CD4-positive, alpha-beta T cell (primary cell): ENCODE measurements around the gene PLBD2. TPM values are rescaled to one million over a fixed set of nuclear protein-coding genes. Genes with fewer than 3 reads are reported as not detected.

Experiments
- ATAC-seq: fragments of 200-7000 bp; cut with Tn5 transposase; one replicate; pipeline ENCODE4 v1.10.0; 2022; ENCODE audit warnings: mild to moderate bottlenecking; ENCODE audit not compliant: poor library complexity
- CTCF ChIA-PET: fragments of 350-600 bp; sonication (Branson Sonifier 250); formaldehyde crosslinking; loops from one replicate; lab custom pipeline; 2021; ENCODE audit warnings: antibody characterized with exemption, inconsistent platforms; lab: Charles Lee
- POLR2A ChIA-PET: fragments of 350-600 bp; sonication (Branson Sonifier 250); formaldehyde crosslinking; loops from one replicate; lab custom pipeline; 2021; ENCODE audit warnings: antibody characterized with exemption, inconsistent platforms; lab: Charles Lee
- DNase-seq, 14 experiments: peaks; one replicate each; pipeline ENCODE4 v3.0.0-alpha.2; 2013 to 2020; ENCODE audit warnings: mixed read lengths in 2 of 14
- H3K27ac ChIP-seq, 2 donors: one replicate each; pipeline versions ENCODE4 v1.5.1 to v1.7.0; 2013; ENCODE audit warnings: low read length in 2 of 2, low read depth in 1 of 2, mild to moderate bottlenecking in 1 of 2
- H3K27me3 ChIP-seq, 2 experiments: 1 replicate in 1 of 2; 2 replicates in 1 of 2; pipeline versions ENCODE4 v1.6.1 to v1.7.0; 2013; ENCODE audit warnings: low read length in 2 of 2, control low read depth in 1 of 2, mild to moderate bottlenecking in 1 of 2, moderate library complexity in 1 of 2; ENCODE audit not compliant: insufficient read depth in 2 of 2, control insufficient read depth in 1 of 2
- H3K36me3 ChIP-seq: one replicate; pipeline ENCODE4 v1.6.1; 2013; ENCODE audit warnings: low read length, control low read depth; ENCODE audit not compliant: insufficient read depth
- H3K4me1 ChIP-seq: one replicate; pipeline ENCODE4 v1.6.1; 2013; ENCODE audit warnings: low read length, control low read depth; ENCODE audit not compliant: insufficient read depth
- H3K4me3 ChIP-seq: one replicate; pipeline ENCODE4 v1.5.1; 2013; ENCODE audit warnings: mild to moderate bottlenecking, low read length, moderate library complexity
- H3K9me3 ChIP-seq, 2 experiments: 1 replicate in 1 of 2; 2 replicates in 1 of 2; pipeline versions ENCODE4 v1.6.1 to v1.7.0; 2013; ENCODE audit warnings: low read length in 2 of 2, mild to moderate bottlenecking in 2 of 2, control low read depth in 1 of 2, moderate library complexity in 1 of 2; ENCODE audit not compliant: control insufficient read depth in 1 of 2, insufficient read depth in 1 of 2
- H3K27ac Mint-ChIP-seq: one replicate; pipeline ENCODE4 v1.8.0; 2020; ENCODE audit warnings: mixed read lengths
- H3K27me3 Mint-ChIP-seq: one replicate; pipeline ENCODE4 v1.8.0; 2021; ENCODE audit warnings: mixed read lengths
- H3K36me3 Mint-ChIP-seq: one replicate; pipeline ENCODE4 v1.8.0; 2021; ENCODE audit warnings: low read depth, mixed read lengths
- H3K4me1 Mint-ChIP-seq: one replicate; pipeline ENCODE4 v1.8.0; 2021; ENCODE audit warnings: low read depth, mixed read lengths
- H3K4me3 Mint-ChIP-seq: one replicate; pipeline ENCODE4 v1.8.0; 2020; ENCODE audit warnings: mild to moderate bottlenecking, mixed read lengths
- H3K9me3 Mint-ChIP-seq: one replicate; pipeline ENCODE4 v1.8.0; 2020; ENCODE audit warnings: mixed read lengths
- intact Hi-C, 2 experiments: fragments of 100-400 bp; cut with DNase I in 1 of 2; cut with micrococcal nuclease in 1 of 2; formaldehyde crosslinking; loops; one replicate each; pipeline versions ENCODE4 v1.15.1 to v1.9.0; 2023 to 2025; cut with DNase I, micrococcal nuclease
- total RNA-seq, 174 experiments: library from RNA in 2 of 174; stranded (reverse) in 2 of 174; gene quantifications; one replicate each; pipeline ENCODE4 v1.2.3 and lab custom pipeline; 2021 to 2026
- TF ChIP-seq, protein P1 (sequence below): fragments of 200-600 bp; IDR thresholded peaks from one replicate; pipeline ENCODE4 v1.8.0; 2022; ENCODE audit warnings: antibody characterized with exemption, mild to moderate bottlenecking

The PLBD2 gene
- total RNA-seq, 2 experiments from 2014 or later, result 10.4 to 12.2 TPM

DNA sequence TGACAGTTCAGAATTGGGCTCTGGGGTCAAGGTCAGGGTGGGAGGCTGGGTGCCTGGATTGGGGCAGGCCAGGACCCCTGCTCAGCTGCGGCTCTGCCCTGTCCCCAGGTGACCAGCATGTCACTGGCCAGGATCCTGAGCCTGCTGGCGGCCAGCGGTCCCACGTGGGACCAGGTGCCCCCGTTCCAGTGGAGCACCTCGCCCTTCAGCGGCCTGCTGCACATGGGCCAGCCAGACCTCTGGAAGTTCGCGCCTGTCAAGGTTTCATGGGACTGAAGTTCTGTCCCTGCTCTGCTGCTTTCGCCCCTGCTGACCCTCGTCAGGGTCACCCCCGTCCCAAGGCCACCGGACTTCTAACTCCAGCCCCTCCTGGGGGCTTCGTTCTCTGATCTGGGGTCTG, 30.0 kb downstream of the PLBD2 start:
- H3K4me1 Mint-ChIP-seq, result no peaks in the 10 kb centered on the region
- H3K36me3 Mint-ChIP-seq, result peaks cover 37% of the 10 kb centered on the region
- intact Hi-C loops, result no loop called here

DNA sequence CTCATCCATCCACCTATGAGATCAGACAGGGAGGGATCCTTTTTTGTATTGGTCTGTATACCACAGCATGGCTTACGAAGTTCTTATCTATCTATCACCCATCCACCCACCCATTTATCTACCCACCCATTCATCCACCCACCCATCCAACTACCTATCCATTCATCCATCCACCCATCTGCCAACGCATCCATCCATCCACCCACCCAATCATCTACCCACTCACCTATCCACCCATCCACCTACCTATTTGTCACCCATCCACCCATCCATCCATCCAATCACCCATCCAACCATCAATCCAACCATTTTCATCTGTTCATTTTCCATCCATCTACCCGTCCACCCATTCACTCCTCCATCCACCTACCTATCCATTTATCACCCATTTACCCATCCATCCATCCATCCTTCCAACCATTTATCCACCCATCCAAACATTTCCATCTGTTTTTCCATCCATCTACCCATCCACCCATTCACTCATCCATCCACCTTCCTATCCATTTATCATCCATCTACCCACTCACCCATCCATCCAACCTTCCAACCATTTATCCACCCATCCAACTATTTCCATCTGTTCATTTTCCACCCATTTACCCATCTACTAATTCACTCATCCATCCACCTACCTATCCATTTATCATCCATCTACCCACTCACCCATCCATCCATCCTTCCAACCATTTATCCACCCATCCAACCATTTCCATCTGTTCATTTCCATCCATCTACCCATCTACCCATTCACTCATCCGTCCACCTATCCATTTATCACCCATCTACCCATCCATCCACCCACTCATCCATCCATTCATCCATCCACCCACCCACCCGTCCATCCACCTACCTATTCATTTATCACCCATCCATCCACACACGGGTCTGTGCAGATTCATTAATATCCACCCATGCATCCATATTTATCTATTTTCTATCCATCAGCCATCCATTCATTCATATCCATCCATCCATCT, 32.0 kb downstream of the PLBD2 start:
- Mint-ChIP-seq H3K9me3 (no peaks in the 10 kb centered on the region), H3K36me3 (peaks cover 25% of the 10 kb centered on the region), H3K27ac (no peak overlapping the region), H3K4me3 (no peak overlapping the region), H3K27me3 (no peaks in the 10 kb centered on the region), H3K4me1 (no peaks in the 10 kb centered on the region)
- Histone ChIP-seq H3K36me3 (peaks cover 18% of the 10 kb centered on the region), H3K27me3 (no peaks in the 10 kb centered on the region), H3K9me3 (peaks cover 0 to 8% of the 10 kb centered on the region in 2 experiments), H3K4me1 (no peaks in the 10 kb centered on the region), H3K27ac (no peak overlapping the region), H3K4me3 (no peak overlapping the region)
- ATAC-seq (no peak), DNase-seq (no peak)
- intact Hi-C loops, result no loop called here
- TF ChIP-seq, protein P1, sequence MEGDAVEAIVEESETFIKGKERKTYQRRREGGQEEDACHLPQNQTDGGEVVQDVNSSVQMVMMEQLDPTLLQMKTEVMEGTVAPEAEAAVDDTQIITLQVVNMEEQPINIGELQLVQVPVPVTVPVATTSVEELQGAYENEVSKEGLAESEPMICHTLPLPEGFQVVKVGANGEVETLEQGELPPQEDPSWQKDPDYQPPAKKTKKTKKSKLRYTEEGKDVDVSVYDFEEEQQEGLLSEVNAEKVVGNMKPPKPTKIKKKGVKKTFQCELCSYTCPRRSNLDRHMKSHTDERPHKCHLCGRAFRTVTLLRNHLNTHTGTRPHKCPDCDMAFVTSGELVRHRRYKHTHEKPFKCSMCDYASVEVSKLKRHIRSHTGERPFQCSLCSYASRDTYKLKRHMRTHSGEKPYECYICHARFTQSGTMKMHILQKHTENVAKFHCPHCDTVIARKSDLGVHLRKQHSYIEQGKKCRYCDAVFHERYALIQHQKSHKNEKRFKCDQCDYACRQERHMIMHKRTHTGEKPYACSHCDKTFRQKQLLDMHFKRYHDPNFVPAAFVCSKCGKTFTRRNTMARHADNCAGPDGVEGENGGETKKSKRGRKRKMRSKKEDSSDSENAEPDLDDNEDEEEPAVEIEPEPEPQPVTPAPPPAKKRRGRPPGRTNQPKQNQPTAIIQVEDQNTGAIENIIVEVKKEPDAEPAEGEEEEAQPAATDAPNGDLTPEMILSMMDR, result no peak
- CTCF ChIA-PET, result no interaction called here
- POLR2A ChIA-PET, result no interaction called here

More for the DNA sequence above, 30.0 kb downstream of the PLBD2 start:
- H3K4me3 ChIP-seq, result no peak overlapping the region
- Mint-ChIP-seq H3K9me3 (no peaks in the 10 kb centered on the region), H3K4me3 (no peak overlapping the region), H3K27ac (no peak overlapping the region), H3K27me3 (no peaks in the 10 kb centered on the region)
- no peak for ATAC-seq
- H3K27ac ChIP-seq, result no peak overlapping the region
- H3K36me3 ChIP-seq, result peaks cover 28% of the 10 kb centered on the region
- POLR2A ChIA-PET, result no interaction called here
- TF ChIP-seq, protein P1, result no peak
- H3K27me3 ChIP-seq, result no peaks in the 10 kb centered on the region
- CTCF ChIA-PET, result no interaction called here
- DNase-seq, result no peak
- H3K9me3 ChIP-seq, result peaks cover 0 to 5% of the 10 kb centered on the region in 2 experiments
- H3K4me1 ChIP-seq, result no peaks in the 10 kb centered on the region

DNA sequence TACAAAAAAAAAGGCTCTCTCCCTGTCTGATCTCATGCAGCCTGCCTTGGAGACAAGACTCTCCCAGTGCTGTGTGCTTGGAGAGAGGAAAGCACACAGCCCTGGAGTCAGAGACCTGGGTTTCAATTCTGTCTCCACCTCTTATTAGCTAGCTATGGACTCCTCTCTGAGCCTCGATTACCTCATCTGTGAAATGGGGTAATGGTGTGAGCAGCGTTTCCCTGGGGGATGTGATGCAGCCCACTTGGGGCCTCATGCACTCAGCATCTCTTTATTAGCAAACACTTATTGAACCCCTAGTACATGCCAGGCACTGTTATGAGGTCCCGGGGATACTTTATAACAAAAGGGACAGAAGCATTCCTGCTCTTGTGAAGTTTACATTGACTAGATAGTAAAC, 32.8 kb downstream of the PLBD2 start:
- Mint-ChIP-seq H3K4me1 (no peaks in the 10 kb centered on the region), H3K36me3 (peaks cover 18% of the 10 kb centered on the region), H3K27ac (no peak overlapping the region), H3K9me3 (no peaks in the 10 kb centered on the region), H3K4me3 (no peak overlapping the region), H3K27me3 (no peaks in the 10 kb centered on the region)
- Histone ChIP-seq H3K9me3 (peaks cover 0 to 14% of the 10 kb centered on the region in 2 experiments), H3K27me3 (no peaks in the 10 kb centered on the region), H3K4me1 (no peaks in the 10 kb centered on the region), H3K36me3 (peaks cover 18% of the 10 kb centered on the region), H3K4me3 (no peak overlapping the region), H3K27ac (no peak overlapping the region)
- POLR2A ChIA-PET, result no interaction called here
- no peak for ATAC-seq
- DNase-seq, result no peak
- TF ChIP-seq, protein P1, result no peak
- CTCF ChIA-PET, result no interaction called here
- intact Hi-C loops, result no loop called here
